AG09309 (cell line): Measurements from ENCODE around the gene DVL2.
"Not testable (repeated sequence)": the region's sequence is repeated elsewhere in the genome, so short reads cannot be mapped to it uniquely, and the experiment has no call there.

Experiments
- DNase-seq: peaks from one replicate; pipeline ENCODE4 v3.0.0-alpha.2; 2010; ENCODE audit warnings: low read depth
- H3K4me3 ChIP-seq: 2 replicates; pipeline ENCODE4 v1.5.1; 2011; ENCODE audit warnings: mild to moderate bottlenecking, low read depth, low read length, moderate library complexity; ENCODE audit not compliant: control insufficient read depth
- TF ChIP-seq, protein P1 (sequence below): IDR thresholded peaks from 2 replicates; pipeline ENCODE4 v1.5.1; 2011; ENCODE audit warnings: mild to moderate bottlenecking, low read depth, low read length, inconsistent platforms; ENCODE audit not compliant: insufficient read depth, control insufficient read depth; ENCODE audit errors: missing control alignments

Gene DVL2

DNA sequence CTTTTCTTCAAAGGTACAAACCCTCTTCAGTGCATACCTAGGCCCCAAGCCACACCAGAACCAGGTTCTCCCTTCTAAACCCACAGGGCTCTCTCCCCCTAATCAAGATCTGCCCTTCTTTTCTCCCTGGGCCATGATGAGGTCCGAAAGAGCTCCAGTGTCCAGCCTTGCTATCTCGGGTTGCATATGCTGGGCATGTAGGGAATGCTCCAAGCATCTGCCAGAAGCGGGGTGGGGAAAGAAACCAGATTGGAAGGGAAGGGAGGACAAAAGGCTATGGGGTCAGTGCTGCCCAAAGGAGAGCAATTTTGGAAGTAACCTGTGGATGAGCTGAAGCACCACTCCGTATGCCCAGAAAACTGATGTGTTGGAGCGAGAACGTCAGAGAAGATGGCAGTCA lies 14.9 kb upstream of the DVL2 start:
- no peak for DNase-seq
- H3K4me3 ChIP-seq, result no peak overlapping the region
- TF ChIP-seq, protein P1, sequence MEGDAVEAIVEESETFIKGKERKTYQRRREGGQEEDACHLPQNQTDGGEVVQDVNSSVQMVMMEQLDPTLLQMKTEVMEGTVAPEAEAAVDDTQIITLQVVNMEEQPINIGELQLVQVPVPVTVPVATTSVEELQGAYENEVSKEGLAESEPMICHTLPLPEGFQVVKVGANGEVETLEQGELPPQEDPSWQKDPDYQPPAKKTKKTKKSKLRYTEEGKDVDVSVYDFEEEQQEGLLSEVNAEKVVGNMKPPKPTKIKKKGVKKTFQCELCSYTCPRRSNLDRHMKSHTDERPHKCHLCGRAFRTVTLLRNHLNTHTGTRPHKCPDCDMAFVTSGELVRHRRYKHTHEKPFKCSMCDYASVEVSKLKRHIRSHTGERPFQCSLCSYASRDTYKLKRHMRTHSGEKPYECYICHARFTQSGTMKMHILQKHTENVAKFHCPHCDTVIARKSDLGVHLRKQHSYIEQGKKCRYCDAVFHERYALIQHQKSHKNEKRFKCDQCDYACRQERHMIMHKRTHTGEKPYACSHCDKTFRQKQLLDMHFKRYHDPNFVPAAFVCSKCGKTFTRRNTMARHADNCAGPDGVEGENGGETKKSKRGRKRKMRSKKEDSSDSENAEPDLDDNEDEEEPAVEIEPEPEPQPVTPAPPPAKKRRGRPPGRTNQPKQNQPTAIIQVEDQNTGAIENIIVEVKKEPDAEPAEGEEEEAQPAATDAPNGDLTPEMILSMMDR, result no peak

DNA sequence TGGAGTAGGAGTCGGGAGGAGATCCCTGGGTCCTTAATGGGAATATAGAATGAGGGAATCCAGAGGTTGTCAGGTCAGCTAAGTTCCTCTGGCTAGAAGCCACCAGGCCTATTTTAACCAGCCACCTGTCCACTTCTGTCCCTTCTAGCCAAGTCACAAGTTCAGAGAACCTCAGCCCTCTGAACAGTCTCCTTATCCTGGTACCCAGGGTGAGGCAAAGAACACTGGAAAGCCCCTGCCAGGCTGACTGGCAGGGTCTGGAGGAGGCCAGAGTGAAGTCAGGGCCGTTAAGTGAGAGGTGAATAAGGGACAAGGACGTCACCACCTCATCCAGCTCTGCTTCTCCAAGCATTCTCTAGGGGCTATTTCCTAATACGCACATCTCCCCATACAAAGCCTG lies 14.5 kb upstream of the DVL2 start:
- TF ChIP-seq, protein P1, result no peak
- no peak overlapping the region for H3K4me3 ChIP-seq
- DNase-seq, result no peak

DNA sequence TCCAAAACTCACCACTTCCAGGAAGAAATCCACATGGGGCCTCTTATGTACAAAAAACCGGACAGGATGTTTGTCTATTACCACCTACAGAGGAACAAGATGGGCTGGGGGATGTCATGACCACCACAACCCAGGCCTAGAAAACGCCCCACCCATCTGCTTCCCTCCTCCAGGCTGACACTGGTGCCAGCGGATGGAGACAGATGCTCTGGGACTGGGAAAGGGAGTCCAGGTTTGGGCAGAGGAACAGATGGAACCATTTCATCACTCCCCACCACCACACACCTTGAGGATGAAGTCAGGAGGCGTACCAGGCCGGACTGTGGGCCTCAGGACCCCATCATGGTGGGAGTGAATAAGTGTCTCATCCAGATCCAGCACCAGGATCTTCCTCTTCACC lies 12.5 kb upstream of the DVL2 start:
- TF ChIP-seq, protein P1, result no peak
- no peak overlapping the region for H3K4me3 ChIP-seq
- DNase-seq, result no peak

DNA sequence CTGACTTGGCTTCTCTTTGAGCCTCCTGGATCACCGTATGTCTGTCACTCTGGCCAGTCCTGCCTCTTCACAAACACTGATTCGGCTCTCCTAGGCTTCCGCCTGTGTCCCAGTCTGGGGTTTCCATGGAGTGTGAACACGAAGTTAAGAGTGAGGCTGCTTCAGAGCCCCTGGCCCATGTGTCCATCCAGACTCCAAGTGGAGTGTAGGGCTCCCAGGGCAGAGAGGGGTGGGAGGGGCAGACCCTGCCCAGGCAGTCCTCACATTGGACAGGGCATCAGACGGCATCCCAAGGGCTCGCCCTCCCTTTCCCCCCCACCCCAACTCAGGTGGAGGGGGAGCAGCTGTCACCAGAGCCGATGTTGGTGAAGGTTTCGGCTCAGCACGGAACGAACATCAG lies 9.5 kb upstream of the DVL2 start:
- H3K4me3 ChIP-seq, DNase-seq: not testable (repeated sequence)

DNA sequence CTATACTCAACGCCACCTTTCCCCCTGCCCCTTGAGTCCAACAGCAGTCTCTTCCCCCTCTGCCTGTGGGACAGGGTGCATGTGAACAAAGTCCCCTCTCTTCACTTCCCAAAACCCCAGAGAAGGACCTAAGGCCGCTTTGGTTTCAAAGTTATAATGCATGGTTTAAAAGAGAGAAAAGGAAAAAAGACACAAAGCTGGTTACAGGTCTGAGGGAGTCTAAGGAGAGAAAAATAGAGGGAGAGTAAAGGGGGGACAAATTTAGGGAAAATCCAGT lies 9.1 kb upstream of the DVL2 start:
- TF ChIP-seq, protein P1, result no peak
- DNase-seq, result no peak
- peak overlapping the region; percentile 67 for H3K4me3 ChIP-seq

DNA sequence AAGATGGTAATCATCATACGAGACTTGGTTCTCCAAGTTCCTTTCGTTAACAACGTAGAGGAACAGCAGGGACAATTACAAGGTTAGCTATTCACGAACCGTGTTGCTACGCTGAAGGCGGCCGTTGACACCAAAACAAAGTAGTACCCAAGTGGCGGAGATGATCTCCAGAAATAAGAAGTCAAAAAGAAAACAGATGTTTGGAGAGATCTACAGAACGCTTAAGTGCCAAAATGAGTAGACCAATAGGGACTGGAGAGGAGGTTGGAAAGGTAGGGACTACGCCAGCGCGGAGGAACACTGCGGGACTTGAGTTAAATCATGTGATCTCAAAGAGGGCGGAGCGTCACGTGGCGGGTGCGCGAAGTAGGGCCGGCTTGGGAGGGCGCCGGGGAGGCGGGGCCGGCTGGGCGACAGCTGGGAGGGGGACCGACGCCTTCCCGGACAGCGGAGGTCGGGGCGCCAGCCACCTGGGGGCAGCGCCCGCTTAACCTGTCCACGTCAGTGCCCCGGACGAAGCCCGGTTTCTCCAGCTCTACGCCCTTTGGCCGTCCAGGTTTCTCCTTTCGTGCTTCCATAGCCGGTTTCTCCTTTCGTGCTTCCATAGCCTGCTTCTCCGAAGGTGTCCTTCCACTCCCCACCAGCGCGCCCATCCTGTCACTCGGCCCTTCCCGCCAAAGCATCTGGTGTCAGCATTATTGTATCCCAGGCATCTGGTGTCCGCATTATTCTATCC lies 8.6 kb upstream of the DVL2 start:
- peak; percentile 87 for DNase-seq
- TF ChIP-seq, protein P1, result no peak
- peak overlapping the region; percentile 67 for H3K4me3 ChIP-seq

DNA sequence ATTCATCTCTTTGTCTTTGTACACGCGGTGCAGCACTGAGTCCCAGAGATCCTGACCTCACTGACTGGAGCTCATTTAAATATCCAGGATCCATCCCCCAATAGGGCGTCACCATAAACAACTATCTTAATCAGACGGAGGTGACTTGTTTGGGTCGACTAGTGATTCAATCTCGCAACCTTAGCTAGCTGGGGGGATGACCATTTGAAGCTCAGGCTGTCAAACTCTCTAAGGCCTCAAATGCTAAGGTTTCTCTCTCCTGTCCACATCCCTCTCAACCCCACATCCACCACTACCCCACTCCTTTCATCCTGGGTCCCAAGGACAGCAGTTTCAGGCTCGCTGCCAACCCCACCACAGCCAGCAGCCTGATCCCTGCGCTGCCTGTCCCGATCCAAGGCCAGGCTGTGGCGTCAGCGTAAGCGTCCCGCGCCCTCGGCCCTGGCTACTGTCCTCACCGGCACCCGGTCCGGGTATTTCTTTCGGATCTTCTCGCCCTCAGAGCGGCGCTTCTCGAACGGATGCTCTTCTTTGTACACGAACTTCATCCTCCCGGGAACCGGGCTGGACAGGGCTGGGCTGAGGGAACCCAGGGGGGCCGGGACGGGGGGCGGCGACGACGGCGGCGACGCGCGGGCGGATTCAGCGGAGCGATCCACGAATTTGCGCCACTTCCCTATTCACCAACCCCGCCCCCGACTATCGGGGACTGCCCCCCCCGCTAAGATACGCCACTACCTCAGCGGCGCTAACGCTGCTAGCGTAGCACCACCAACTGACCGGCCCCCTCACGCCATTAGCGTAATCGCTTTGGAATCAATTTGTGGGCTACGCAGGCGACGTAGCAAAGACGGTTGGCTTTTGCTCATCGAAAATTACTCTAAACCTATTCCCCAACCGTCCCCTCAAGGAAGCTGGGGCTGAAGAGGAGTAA lies 7.7 kb upstream of the DVL2 start, which contains the start of gene GABARAP:
TSS of gene GABARAP (minus strand) at position 667 of the 934 bp plus-strand sequence. CDS start at position 548, 119 bp downstream.
- DNase-seq, result peak; percentile 71
- TF ChIP-seq, protein P1, result no peak
- peak within 1 kb of the TSS; percentile 67 for H3K4me3 ChIP-seq
